ENCODE results near the gene HK1. TPM values are rescaled to one million over a fixed set of nuclear protein-coding genes. Genes with fewer than 3 reads are reported as not detected.

Gene HK1
- total RNA-seq, 2 donors from 2014 or later = 15.8 to 17.1 TPM

DNA sequence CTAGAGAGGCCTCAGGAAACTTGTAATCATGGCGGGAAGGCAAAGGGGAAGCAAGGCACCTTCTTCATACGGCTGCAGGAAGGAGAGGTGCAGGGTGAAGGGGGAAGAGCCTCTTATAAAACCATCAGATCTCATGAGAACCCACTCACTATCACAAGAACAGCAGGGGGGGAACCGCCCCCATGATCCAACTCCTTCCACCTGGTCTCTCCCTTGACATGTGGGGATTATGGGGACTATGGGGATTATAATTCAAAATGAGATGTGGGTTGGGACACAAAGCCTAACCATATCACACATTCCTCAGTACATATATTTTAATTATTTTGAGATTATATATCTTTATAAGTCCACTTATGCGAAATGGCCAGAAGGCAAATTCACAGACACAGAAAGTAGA lies 8.9 kb downstream of the HK1 start:
- H3K27me3 ChIP-seq = no peaks in the 10 kb centered on the region
- H3K27ac ChIP-seq = no peak overlapping the region
- H3K4me3 ChIP-seq = no peak overlapping the region
- ATAC-seq = no peak
- 75 to 79% methylated on average over 4 of the region's 4 CpGs for WGBS, 2 donors
- no peaks in the 10 kb centered on the region for H3K36me3 ChIP-seq (replicated peaks in 1 of 2; ENCODE audit: insufficient read depth in 1 of 2, low read depth in 2 of 2)
- no peak for DNase-seq
- no peaks in the 10 kb centered on the region for H3K9me3 ChIP-seq
- H3K4me1 ChIP-seq = no peaks in the 10 kb centered on the region
- intact Hi-C loops (cut with DNase I) = no loop called here
- TF ChIP-seq, protein P1, sequence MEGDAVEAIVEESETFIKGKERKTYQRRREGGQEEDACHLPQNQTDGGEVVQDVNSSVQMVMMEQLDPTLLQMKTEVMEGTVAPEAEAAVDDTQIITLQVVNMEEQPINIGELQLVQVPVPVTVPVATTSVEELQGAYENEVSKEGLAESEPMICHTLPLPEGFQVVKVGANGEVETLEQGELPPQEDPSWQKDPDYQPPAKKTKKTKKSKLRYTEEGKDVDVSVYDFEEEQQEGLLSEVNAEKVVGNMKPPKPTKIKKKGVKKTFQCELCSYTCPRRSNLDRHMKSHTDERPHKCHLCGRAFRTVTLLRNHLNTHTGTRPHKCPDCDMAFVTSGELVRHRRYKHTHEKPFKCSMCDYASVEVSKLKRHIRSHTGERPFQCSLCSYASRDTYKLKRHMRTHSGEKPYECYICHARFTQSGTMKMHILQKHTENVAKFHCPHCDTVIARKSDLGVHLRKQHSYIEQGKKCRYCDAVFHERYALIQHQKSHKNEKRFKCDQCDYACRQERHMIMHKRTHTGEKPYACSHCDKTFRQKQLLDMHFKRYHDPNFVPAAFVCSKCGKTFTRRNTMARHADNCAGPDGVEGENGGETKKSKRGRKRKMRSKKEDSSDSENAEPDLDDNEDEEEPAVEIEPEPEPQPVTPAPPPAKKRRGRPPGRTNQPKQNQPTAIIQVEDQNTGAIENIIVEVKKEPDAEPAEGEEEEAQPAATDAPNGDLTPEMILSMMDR (IDR thresholded peaks at IDR 0.05) = no peak
- no peak for TF ChIP-seq POLR2A (IDR thresholded peaks at IDR 0.05)

DNA sequence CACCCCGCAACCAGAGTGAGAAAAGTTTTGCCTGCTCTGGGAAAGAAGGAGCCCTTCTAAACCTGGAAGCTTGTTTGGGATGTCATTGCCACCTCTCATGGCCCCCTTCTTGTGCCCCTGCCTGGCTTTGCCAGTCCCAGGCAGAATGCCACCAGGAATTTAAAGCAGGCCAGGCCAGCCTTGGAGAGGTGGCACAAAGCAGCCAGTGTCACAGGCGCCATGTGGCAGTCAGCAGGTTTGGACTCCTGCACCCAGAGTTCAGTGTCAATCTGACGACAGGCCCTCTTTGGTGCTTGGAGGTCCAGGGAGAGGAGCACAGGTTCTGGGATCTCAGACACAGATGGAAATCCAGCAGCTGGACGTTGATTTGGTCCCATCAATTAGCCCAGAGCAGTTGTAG lies 12.7 kb downstream of the HK1 start:
- no peak for ATAC-seq
- no peak for DNase-seq
- H3K4me3 ChIP-seq = no peak overlapping the region
- no peaks in the 10 kb centered on the region for H3K27me3 ChIP-seq
- H3K4me1 ChIP-seq = no peaks in the 10 kb centered on the region
- 81 to 82% methylated on average over 3 to 4 of the region's 4 CpGs for WGBS, 2 donors
- TF ChIP-seq POLR2A (IDR thresholded peaks at IDR 0.05) = no peak
- H3K36me3 ChIP-seq (replicated peaks in 1 of 2; ENCODE audit: insufficient read depth in 1 of 2, low read depth in 2 of 2) = no peaks in the 10 kb centered on the region
- intact Hi-C loops (cut with DNase I) = no loop called here
- no peak overlapping the region for H3K27ac ChIP-seq
- H3K9me3 ChIP-seq = no peaks in the 10 kb centered on the region

DNA sequence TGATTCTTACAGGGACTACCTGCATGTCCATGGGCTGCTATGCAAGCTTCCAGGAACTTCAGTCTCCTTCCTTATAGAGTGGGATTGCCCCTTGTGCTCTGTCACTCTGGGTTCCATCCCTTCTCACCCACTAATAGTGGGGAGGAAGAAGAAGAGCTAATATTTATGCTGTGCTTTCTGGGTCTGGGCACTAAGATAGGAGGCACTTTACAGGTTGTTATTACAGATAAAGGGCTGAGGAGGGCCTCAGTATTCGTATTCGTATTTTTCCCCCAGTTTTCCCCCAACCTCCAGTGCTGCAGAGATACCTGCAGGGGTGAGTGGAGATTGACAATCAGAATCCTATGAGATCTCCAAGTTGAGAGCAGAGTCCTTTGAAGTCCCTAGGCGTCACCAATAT lies 14.2 kb downstream of the HK1 start:
- DNase-seq (no peak), ATAC-seq (no peak)
- H3K36me3 ChIP-seq (replicated peaks in 1 of 2; ENCODE audit: insufficient read depth in 1 of 2, low read depth in 2 of 2) = no peaks in the 10 kb centered on the region
- H3K4me1 ChIP-seq = no peaks in the 10 kb centered on the region
- H3K27ac ChIP-seq = no peak overlapping the region
- TF ChIP-seq POLR2A (IDR thresholded peaks at IDR 0.05) = no peak
- H3K4me3 ChIP-seq = no peak overlapping the region
- H3K9me3 ChIP-seq = no peaks in the 10 kb centered on the region
- 54 to 55% methylated on average over 3 of the region's 3 CpGs for WGBS, 2 donors
- intact Hi-C loops (cut with DNase I) = no loop called here
- no peaks in the 10 kb centered on the region for H3K27me3 ChIP-seq

DNA sequence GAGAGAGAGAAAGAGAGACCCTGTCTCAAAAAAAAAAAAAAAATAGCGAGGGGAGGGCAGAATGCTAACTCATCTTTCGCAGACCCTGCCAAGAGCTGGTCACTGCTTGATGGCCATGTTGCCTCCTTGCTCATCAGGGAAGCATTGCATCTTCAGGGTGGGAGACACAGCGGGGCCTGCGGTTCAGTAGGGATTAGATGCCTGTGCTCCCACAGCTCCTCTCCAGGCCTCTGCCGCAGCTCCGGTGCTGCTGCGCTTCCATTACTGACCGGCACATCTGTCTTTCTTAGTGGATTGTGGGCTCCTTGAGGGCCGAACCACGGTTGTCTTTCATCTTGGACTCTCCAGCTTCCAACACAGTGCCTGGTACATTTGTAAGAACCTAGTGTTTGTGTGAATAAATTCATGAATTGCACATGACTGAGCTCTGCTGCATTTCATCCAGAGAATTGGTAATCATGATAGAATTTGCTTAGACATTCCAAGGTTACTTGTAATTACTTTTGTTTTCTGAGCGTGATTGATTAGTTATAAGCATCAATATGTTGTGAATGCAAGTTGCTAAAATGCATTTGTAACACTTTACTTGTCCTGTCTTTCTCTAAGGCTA lies 16.8 kb downstream of the HK1 start:
- intact Hi-C loops (cut with DNase I) = no loop called here
- no peak for ATAC-seq

DNA sequence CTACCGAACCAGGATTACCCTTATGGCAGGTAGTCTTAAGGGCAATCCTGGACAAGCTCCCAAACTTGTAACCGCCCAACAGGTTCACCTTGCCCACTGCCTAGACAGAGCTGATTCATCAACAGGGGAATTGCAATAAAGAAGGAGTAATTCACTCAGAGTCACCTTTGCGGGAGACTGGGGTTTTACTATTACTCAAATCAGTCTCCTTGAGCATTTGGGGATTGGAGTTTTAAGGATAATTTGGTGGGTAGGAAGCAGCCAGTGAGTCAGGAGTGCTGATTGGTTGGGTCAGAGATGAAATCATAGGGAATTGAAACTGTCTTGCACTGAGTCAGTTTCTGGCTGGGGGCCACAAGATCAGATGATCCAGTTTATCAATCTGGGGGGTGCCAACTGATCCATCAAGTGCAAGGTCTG lies 25.3 kb downstream of the HK1 start:
- TF ChIP-seq POLR2A (IDR thresholded peaks at IDR 0.05) = no peak
- TF ChIP-seq, protein P1 (IDR thresholded peaks at IDR 0.05) = no peak
- no peaks in the 10 kb centered on the region for H3K9me3 ChIP-seq
- no peak overlapping the region for H3K4me3 ChIP-seq
- intact Hi-C loops (cut with DNase I) = no loop called here
- no peaks in the 10 kb centered on the region for H3K27me3 ChIP-seq
- no peaks in the 10 kb centered on the region for H3K36me3 ChIP-seq (replicated peaks in 1 of 2; ENCODE audit: insufficient read depth in 1 of 2, low read depth in 2 of 2)
- no peak for ATAC-seq
- no peaks in the 10 kb centered on the region for H3K4me1 ChIP-seq
- no peak overlapping the region for H3K27ac ChIP-seq
- 76 to 92% methylated on average over 2 to 3 of the region's 3 CpGs for WGBS, 2 donors
- no peak for DNase-seq

More for the DNA sequence above, 16.8 kb downstream of the HK1 start:
- Histone ChIP-seq H3K9me3 (no peaks in the 10 kb centered on the region), H3K4me3 (no peak overlapping the region), H3K27ac (no peak overlapping the region), H3K36me3 (replicated peaks in 1 of 2; ENCODE audit: insufficient read depth in 1 of 2, low read depth in 2 of 2) (no peaks in the 10 kb centered on the region), H3K27me3 (no peaks in the 10 kb centered on the region), H3K4me1 (no peaks in the 10 kb centered on the region)
- TF ChIP-seq, protein P1 (IDR thresholded peaks at IDR 0.05) = no peak
- TF ChIP-seq POLR2A (IDR thresholded peaks at IDR 0.05) = no peak
- no peak for DNase-seq
- 82 to 86% methylated on average over 11 of the region's 11 CpGs for WGBS, 2 donors

DNA sequence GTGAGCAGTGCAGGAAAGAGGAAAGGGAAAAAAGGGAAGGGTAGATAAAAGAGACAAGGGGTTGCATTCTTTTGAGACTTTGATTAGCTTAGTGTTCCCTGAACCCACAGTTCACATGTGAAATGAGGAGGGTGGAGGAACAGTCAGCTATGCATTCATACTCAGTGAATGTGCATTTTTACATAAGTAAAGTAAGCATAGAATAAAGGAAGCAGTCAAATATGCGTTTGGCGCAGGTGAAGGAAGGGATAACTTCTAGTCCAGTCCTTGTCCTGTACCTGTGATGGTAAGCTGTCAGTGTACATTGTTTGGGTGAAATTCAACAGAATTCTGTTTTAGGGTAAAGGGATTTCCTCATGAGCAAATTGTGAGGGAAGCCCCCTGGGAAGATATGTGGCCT lies 28.1 kb downstream of the HK1 start:
- Histone ChIP-seq H3K4me3 (no peak overlapping the region), H3K9me3 (no peaks in the 10 kb centered on the region), H3K36me3 (replicated peaks in 1 of 2; ENCODE audit: insufficient read depth in 1 of 2, low read depth in 2 of 2) (no peaks in the 10 kb centered on the region), H3K27me3 (no peaks in the 10 kb centered on the region), H3K4me1 (no peaks in the 10 kb centered on the region), H3K27ac (no peak overlapping the region)
- DNase-seq = no peak
- ATAC-seq = no peak
- 87 to 89% methylated on average over 2 of the region's 2 CpGs for WGBS, 2 donors
- TF ChIP-seq POLR2A (IDR thresholded peaks at IDR 0.05) = no peak
- TF ChIP-seq, protein P1 (IDR thresholded peaks at IDR 0.05) = no peak
- intact Hi-C loops (cut with DNase I) = no loop called here
